Neural crest cell (in vitro differentiated cells): Measurements from ENCODE around the gene RABL3. TPM values are rescaled to one million over a fixed set of nuclear protein-coding genes. Genes with fewer than 3 reads are reported as not detected.

Source experiments
- DNase-seq: peaks from one replicate; pipeline ENCODE4 v3.0.0; 2021; ENCODE audit warnings: low read depth, mixed read lengths, low spot score
- H3K27ac Mint-ChIP-seq: one replicate; pipeline ENCODE4 v1.8.0; 2021; ENCODE audit warnings: mild to moderate bottlenecking, mixed read lengths; ENCODE audit not compliant: unreplicated experiment
- H3K27me3 Mint-ChIP-seq: 2 replicates; pipeline ENCODE4 v1.8.0; 2021; ENCODE audit warnings: low read depth, mild to moderate bottlenecking, mixed read lengths
- H3K36me3 Mint-ChIP-seq: 2 replicates; pipeline ENCODE4 v1.8.0; 2021; ENCODE audit warnings: low read depth, mild to moderate bottlenecking, mixed read lengths
- H3K4me1 Mint-ChIP-seq: 2 replicates; pipeline ENCODE4 v1.8.0; 2021; ENCODE audit warnings: mixed read lengths
- H3K4me3 Mint-ChIP-seq: one replicate; pipeline ENCODE4 v1.8.0; 2021; ENCODE audit warnings: mild to moderate bottlenecking, mixed read lengths
- H3K9me3 Mint-ChIP-seq: 2 replicates; pipeline ENCODE4 v1.8.0; 2021; ENCODE audit warnings: mixed read lengths
- CTCF ChIP-seq: fragments of 200-600 bp; sonication (generic); conservative IDR thresholded peaks from 2 replicates; pipeline ENCODE4 v1.5.0; 2021; ENCODE audit warnings: antibody characterized with exemption, mild to moderate bottlenecking
- total RNA-seq: library from RNA; stranded (reverse); gene quantifications from 2 replicates; pipeline ENCODE4 v1.2.1, GENCODE V29; 2021

Gene RABL3
- total RNA-seq, 1 donor from 2014 or later, result 16.5 TPM

GRCh38 chr3:120661106-120661905 lies 81.0 kb downstream of the RABL3 start:
- Mint-ChIP-seq H3K27me3 (peaks cover 11% of the 10 kb centered on the region), H3K9me3 (peaks cover 5% of the 10 kb centered on the region), H3K4me3 (no peak overlapping the region), H3K27ac (no peak overlapping the region), H3K36me3 (no peaks in the 10 kb centered on the region), H3K4me1 (no peaks in the 10 kb centered on the region)
- TF ChIP-seq CTCF, result no peak
- DNase-seq, result no peak

GRCh38 chr3:120659834-120660233 lies 82.5 kb downstream of the RABL3 start:
- TF ChIP-seq CTCF, result no peak
- Mint-ChIP-seq H3K4me3 (no peak overlapping the region), H3K36me3 (no peaks in the 10 kb centered on the region), H3K27me3 (peaks cover 11% of the 10 kb centered on the region), H3K27ac (no peak overlapping the region), H3K4me1 (no peaks in the 10 kb centered on the region), H3K9me3 (peaks cover 5% of the 10 kb centered on the region)
- DNase-seq, result no peak

- DNase-seq, result no peak
- Mint-ChIP-seq H3K36me3 (no peaks in the 10 kb centered on the region), H3K9me3 (peaks cover 5% of the 10 kb centered on the region), H3K27me3 (peaks cover 11% of the 10 kb centered on the region), H3K27ac (no peak overlapping the region), H3K4me1 (no peaks in the 10 kb centered on the region), H3K4me3 (no peak overlapping the region)
- TF ChIP-seq CTCF, result no peak
Observed at GRCh38 chr3:120659285-120659684, 83.0 kb downstream of the RABL3 start.

DNA sequence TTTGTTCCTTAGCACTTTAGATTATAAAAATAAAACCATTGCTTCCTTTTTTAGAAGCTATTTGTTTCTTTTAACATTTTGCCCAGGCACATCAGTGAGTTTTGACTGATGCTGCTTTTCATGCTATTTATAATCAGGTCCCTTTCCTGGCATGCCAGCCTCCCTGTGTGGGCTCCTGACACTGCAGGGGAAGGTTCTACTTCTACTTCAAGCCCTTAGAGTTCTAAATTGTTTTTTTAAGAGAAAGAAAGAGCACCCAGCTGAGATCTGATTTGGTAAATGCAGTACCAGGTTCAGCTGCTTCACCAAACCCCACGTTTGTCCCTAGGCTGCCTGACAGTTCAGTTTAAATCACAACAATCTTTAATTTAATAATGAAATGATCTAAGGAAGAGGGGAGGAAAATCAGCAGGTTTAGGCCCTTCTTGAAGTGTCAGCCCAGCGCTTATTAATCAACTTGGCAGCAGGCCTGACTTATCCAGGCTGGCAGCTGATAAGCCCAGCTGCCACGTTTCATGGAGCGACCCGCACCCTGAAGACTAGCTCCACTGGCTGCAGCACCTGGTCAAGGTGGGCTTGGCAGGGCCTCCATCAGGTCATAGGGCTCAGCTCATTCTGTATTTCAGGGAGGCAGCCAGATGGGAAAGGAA lies 89.3 kb downstream of the RABL3 start:
- Mint-ChIP-seq H3K27ac (no peak overlapping the region), H3K9me3 (peaks cover 3% of the 10 kb centered on the region), H3K4me1 (no peaks in the 10 kb centered on the region), H3K36me3 (no peaks in the 10 kb centered on the region), H3K4me3 (no peak overlapping the region), H3K27me3 (no peaks in the 10 kb centered on the region)
- DNase-seq, result no peak
- no peak for TF ChIP-seq CTCF

DNA sequence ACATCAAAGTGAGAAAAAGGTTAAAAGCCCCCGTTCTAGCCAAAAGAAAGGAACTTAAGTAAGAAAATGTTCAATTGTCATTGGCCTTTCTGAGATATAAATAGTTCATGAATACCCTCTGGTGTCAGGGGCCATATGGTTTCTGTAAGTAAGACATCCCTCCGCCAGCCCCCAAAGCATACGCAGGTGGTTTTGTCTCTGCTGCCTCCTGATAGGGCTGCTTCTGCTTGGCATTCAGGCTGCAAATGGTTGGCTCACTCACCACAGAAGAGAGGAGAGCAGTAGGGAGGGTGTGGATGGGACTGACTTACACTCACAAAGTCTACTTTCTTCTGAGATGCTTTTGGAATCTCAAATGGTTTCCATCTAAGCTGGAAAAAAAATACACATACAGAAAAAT lies 90.0 kb downstream of the RABL3 start:
- H3K36me3 Mint-ChIP-seq, result no peaks in the 10 kb centered on the region
- H3K27ac Mint-ChIP-seq, result no peak overlapping the region
- no peaks in the 10 kb centered on the region for H3K4me1 Mint-ChIP-seq
- no peak for TF ChIP-seq CTCF
- H3K27me3 Mint-ChIP-seq, result no peaks in the 10 kb centered on the region
- DNase-seq, result no peak
- peaks cover 3% of the 10 kb centered on the region for H3K9me3 Mint-ChIP-seq
- H3K4me3 Mint-ChIP-seq, result no peak overlapping the region
